Karpas-422 (cell line): ENCODE data around the gene RTN4IP1. TPM values are rescaled to one million over a fixed set of nuclear protein-coding genes. Genes with fewer than 3 reads are reported as not detected.

ENCODE experiments used
- DNase-seq: peaks from one replicate; pipeline ENCODE4 v3.0.0-alpha.2; 2015
- H2AFZ ChIP-seq: fragments of 200-600 bp; sonication (generic); 2 replicates; pipeline ENCODE4 v1.6.1; 2014; ENCODE audit warnings: antibody characterized with exemption, low read length, mixed read lengths
- H3K27ac ChIP-seq: fragments of 200-600 bp; sonication (generic); 2 replicates; pipeline ENCODE4 v1.5.1; 2014; ENCODE audit warnings: mild to moderate bottlenecking, low read length, moderate library complexity
- H3K27me3 ChIP-seq: fragments of 200-600 bp; sonication (generic); 2 replicates; pipeline ENCODE4 v1.6.1; 2014; ENCODE audit warnings: low read length, mixed read lengths
- H3K36me3 ChIP-seq: fragments of 200-600 bp; sonication (generic); 2 replicates; pipeline ENCODE4 v1.6.1; 2014; ENCODE audit warnings: low read length, mixed read lengths; ENCODE audit not compliant: insufficient read depth
- H3K4me1 ChIP-seq: fragments of 200-600 bp; sonication (generic); 2 replicates; pipeline ENCODE4 v1.6.1; 2014; ENCODE audit warnings: mild to moderate bottlenecking, low read length, mixed read lengths
- H3K4me2 ChIP-seq: fragments of 200-600 bp; sonication (generic); 2 replicates; pipeline ENCODE4 v1.6.1; 2014; ENCODE audit warnings: low read length, low read depth, mild to moderate bottlenecking; ENCODE audit not compliant: poor library complexity, severe bottlenecking
- H3K4me3 ChIP-seq: fragments of 200-600 bp; sonication (generic); 2 replicates; pipeline ENCODE4 v1.5.1; 2014; ENCODE audit warnings: mild to moderate bottlenecking, antibody characterized with exemption, low read length, mixed read lengths
- H3K79me2 ChIP-seq: fragments of 200-600 bp; sonication (generic); 2 replicates; pipeline ENCODE4 v1.6.1; 2014; ENCODE audit warnings: mild to moderate bottlenecking, low read length, mixed read lengths
- H3K9ac ChIP-seq: fragments of 200-600 bp; sonication (generic); 2 replicates; pipeline ENCODE4 v1.6.0; 2014; ENCODE audit warnings: low read length
- H3K9me2 ChIP-seq: fragments of 200-600 bp; sonication (generic), shearing (Covaris generic); replicated peaks from 2 replicates; pipeline ENCODE4 v1.6.0; 2014; ENCODE audit warnings: mild to moderate bottlenecking, low read length, moderate library complexity; ENCODE audit not compliant: insufficient read depth
- H3K9me3 ChIP-seq: fragments of 300-700, 200-600 bp; sonication (generic); 2 replicates; pipeline ENCODE4 v1.6.1; 2014; ENCODE audit warnings: low read length, mixed read lengths
- H4K20me1 ChIP-seq: fragments of 200-600 bp; sonication (generic); 2 replicates; pipeline ENCODE4 v1.6.1; 2014; ENCODE audit warnings: mild to moderate bottlenecking, antibody characterized with exemption, low read length, low read depth; ENCODE audit not compliant: insufficient read depth
- total RNA-seq: library from RNA; depleted of rRNA; stranded (reverse); fragments of >200 nt; shearing (Covaris generic); gene quantifications from 2 replicates; pipeline ENCODE4 v1.2.3, GENCODE V29; 2014; ENCODE audit warnings: low replicate concordance

RTN4IP1 gene
- total RNA-seq, 1 experiment from 2014 or later = 14.3 TPM

DNA sequence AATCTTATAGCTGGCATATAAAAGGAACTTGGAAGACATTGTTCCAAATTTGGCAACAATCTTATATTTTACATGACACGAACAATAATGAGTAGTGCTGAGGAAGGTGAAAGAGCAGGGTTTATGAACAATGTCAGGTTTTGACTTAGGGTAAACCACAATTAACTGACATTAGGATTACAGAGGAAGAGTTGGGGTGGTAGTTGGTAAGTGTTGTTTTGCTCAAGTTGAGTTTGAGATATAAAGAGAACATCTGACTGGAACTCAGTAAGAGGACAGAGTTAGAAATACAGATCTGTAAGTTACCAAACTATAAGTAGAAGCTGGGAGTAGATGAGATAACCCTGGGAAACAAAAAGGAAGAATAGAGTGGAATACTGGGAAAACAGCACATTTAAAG, 15.1 kb downstream of the RTN4IP1 start:
- H3K27ac ChIP-seq = peak overlapping the region; percentile 85

GRCh38 chr6:106613590-106613989, 15.7 kb downstream of the RTN4IP1 start:
- Histone ChIP-seq H4K20me1 (no peaks in the 10 kb centered on the region), H3K79me2 (peaks cover 6% of the 10 kb centered on the region; the same call in 1 of the 2 replicates), H3K9me3 (no peaks in the 10 kb centered on the region), H3K4me3 (no peak overlapping the region), H3K4me1 (peaks cover 67% of the 10 kb centered on the region), H3K9me2 (no peaks in the 10 kb centered on the region), H2AFZ (no peak overlapping the region), H3K9ac (no peak overlapping the region), H3K36me3 (peaks cover 32% of the 10 kb centered on the region; the same call in 1 of the 2 replicates), H3K27ac (peak overlapping the region; percentile 85), H3K4me2 (no peak overlapping the region), H3K27me3 (no peaks in the 10 kb centered on the region)
- DNase-seq = no peak

More for the DNA sequence above, 15.1 kb downstream of the RTN4IP1 start:
- Histone ChIP-seq H4K20me1 (no peaks in the 10 kb centered on the region), H3K9me2 (no peaks in the 10 kb centered on the region), H3K27me3 (no peaks in the 10 kb centered on the region), H2AFZ (0 out of 2 replicates have a peak overlapping the region, but pooled peaks have one; percentile 16), H3K4me3 (no peak overlapping the region), H3K9ac (peak overlapping the region; percentile 46), H3K36me3 (peaks cover 34% of the 10 kb centered on the region; the same call in 1 of the 2 replicates), H3K79me2 (peaks cover 5% of the 10 kb centered on the region; the same call in 1 of the 2 replicates), H3K4me1 (peaks cover 67% of the 10 kb centered on the region), H3K4me2 (peak overlapping the region; percentile 50), H3K9me3 (no peaks in the 10 kb centered on the region)
- no peak for DNase-seq

DNA sequence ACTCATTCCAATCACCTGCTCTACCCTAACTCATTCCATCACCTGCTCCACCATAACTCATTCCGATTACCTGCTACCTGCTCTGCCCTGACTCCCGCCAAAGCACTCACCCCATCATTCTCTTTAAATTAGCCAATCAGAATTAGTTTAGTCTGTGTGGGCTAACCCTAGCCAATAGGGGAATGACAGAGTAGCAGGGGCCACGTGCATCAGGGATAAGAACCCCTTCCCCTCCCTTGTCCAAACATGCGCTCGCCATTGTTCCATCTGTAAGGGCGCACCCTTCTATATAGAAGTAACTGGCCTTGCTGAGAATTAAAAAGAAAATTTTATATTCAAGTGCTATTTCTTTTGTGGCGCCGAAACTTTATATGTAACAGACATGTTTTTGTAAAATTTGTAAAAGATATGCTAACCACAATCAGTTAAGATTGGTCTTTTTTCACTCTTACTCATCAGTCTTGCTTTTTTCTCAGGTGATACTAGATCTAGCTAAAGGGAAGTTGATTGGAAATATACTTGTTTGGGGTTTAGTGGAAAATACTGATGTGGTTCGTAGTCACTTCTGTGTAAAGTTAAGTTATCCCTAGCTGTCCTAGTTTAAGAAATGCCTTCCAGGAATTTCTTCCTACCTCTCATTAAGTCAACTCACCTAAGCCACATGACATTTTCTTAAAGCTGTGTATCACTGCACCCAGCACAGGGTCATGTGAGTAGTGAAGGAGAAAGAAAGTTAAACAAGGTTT, 16.5 kb downstream of the RTN4IP1 start:
- peaks cover 29% of the 10 kb centered on the region; the same call in 1 of the 2 replicates for H3K36me3 ChIP-seq
- peak overlapping the region; percentile 85; the same call in 1 of the 2 replicates for H3K27ac ChIP-seq
- H3K9ac ChIP-seq = no peak overlapping the region
- H3K9me2 ChIP-seq = no peaks in the 10 kb centered on the region
- H3K9me3 ChIP-seq = no peaks in the 10 kb centered on the region
- no peak overlapping the region for H3K4me3 ChIP-seq
- no peaks in the 10 kb centered on the region for H3K27me3 ChIP-seq
- H3K4me2 ChIP-seq = no peak overlapping the region
- peaks cover 68% of the 10 kb centered on the region for H3K4me1 ChIP-seq
- peaks cover 9% of the 10 kb centered on the region for H3K79me2 ChIP-seq
- no peak for DNase-seq
- H4K20me1 ChIP-seq = no peaks in the 10 kb centered on the region
- H2AFZ ChIP-seq = no peak overlapping the region

DNA sequence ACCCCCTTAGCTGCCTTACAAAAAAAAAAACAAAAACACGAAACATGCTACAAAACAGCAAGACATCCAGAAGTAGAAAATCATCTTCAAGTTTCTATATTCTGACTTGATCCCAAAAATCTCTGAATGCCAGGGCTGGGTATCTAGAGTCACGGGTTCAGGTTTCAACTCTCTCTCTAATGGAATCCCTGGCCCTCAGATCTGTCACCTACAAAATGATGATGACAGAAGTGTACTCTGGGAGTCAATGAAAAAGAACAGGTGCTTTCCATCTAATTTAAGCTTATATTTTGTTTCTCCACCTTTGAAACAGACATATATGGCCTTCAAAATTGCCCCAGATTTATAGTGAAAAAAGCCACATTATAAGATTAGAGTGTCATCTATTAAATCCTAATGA, 18.3 kb downstream of the RTN4IP1 start:
- Histone ChIP-seq H4K20me1 (no peaks in the 10 kb centered on the region), H3K36me3 (peaks cover 31% of the 10 kb centered on the region; the same call in 1 of the 2 replicates), H3K9me3 (no peaks in the 10 kb centered on the region), H3K27ac (peak overlapping the region; percentile 68), H2AFZ (no peak overlapping the region), H3K4me1 (peaks cover 73% of the 10 kb centered on the region), H3K27me3 (no peaks in the 10 kb centered on the region), H3K4me3 (no peak overlapping the region), H3K9ac (no peak overlapping the region), H3K9me2 (no peaks in the 10 kb centered on the region), H3K79me2 (peaks cover 24% of the 10 kb centered on the region), H3K4me2 (peak overlapping the region; percentile 11)
- no peak for DNase-seq

DNA sequence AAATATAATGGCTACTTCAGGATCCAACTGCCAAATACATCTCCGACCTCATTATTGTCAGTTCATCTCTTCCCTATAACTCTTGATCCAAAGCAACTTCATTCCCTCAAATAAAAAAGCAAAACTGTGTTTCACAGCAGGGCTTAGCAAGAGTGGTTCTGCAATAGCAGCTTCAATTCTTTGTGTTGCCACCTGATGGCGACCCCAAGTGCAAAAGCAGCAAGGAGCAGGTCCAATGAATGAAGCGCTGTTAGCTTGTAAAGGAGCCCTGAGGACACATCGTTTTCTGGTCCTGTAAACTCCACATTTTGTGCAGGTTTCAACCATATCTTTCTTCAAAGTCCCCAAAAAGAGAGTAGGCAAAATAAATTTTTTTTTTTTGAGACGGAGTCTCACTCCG, 19.6 kb downstream of the RTN4IP1 start:
- H4K20me1 ChIP-seq = no peaks in the 10 kb centered on the region
- no peak overlapping the region for H3K4me3 ChIP-seq
- peaks cover 65% of the 10 kb centered on the region for H3K4me1 ChIP-seq
- H3K9ac ChIP-seq = peak overlapping the region; percentile 25; the same call in 1 of the 2 replicates
- no peak overlapping the region for H2AFZ ChIP-seq
- H3K9me2 ChIP-seq = no peaks in the 10 kb centered on the region
- peak; percentile 84 for DNase-seq
- H3K79me2 ChIP-seq = peaks cover 30% of the 10 kb centered on the region
- H3K4me2 ChIP-seq = no peak overlapping the region
- H3K27ac ChIP-seq = peak overlapping the region; percentile 84
- no peaks in the 10 kb centered on the region for H3K9me3 ChIP-seq
- H3K36me3 ChIP-seq = peaks cover 33% of the 10 kb centered on the region; the same call in 1 of the 2 replicates
- H3K27me3 ChIP-seq = no peaks in the 10 kb centered on the region

DNA sequence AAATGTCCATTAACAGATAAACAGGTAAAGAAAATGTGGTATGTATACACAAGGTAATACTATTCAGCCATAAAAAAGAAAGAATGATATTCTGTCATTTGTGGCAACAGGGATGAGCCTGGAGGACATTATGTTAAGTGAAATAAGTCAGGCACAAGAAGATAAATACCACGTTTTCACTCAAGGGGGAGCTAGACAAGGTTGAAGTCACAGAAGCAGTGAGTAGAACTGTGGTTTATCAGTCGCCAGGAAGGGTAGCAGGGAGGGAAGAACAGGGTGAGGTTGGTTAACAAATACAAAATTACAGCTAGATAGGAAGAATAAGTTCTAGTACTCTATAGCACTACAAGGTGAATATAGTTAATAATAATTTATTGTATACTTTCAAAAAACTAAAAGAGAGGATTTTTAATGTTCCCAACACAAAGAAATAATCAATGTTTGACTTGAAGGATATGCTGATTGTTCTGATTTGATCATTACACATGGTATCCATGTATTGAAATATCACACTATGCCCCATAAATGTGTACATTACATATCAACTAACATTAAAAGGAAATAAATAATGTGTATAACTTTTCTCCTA, 21.1 kb downstream of the RTN4IP1 start:
- H3K4me1 ChIP-seq = peaks cover 67% of the 10 kb centered on the region
- no peaks in the 10 kb centered on the region for H3K9me2 ChIP-seq
- H3K27me3 ChIP-seq = no peaks in the 10 kb centered on the region
- peak overlapping the region; percentile 56 for H3K4me2 ChIP-seq
- no peaks in the 10 kb centered on the region for H3K9me3 ChIP-seq
- peak; percentile 93 for DNase-seq
- peak overlapping the region; percentile 9; the same call in 1 of the 2 replicates for H3K4me3 ChIP-seq
- peaks cover 25% of the 10 kb centered on the region for H3K79me2 ChIP-seq
- H4K20me1 ChIP-seq = no peaks in the 10 kb centered on the region
- no peak overlapping the region for H3K9ac ChIP-seq
- H3K27ac ChIP-seq = peak overlapping the region; percentile 84
- peaks cover 34% of the 10 kb centered on the region; the same call in 1 of the 2 replicates for H3K36me3 ChIP-seq
- no peak overlapping the region for H2AFZ ChIP-seq

GRCh38 chr6:106600329-106600728, 29.0 kb downstream of the RTN4IP1 start:
- peaks cover 17% of the 10 kb centered on the region for H3K4me1 ChIP-seq
- peaks cover 42% of the 10 kb centered on the region for H3K36me3 ChIP-seq
- no peak overlapping the region for H3K9ac ChIP-seq
- no peak overlapping the region for H3K27ac ChIP-seq
- peaks cover 3% of the 10 kb centered on the region; the same call in 1 of the 2 replicates for H3K9me3 ChIP-seq
- peaks cover 4% of the 10 kb centered on the region for H3K79me2 ChIP-seq
- no peaks in the 10 kb centered on the region for H4K20me1 ChIP-seq
- no peaks in the 10 kb centered on the region for H3K27me3 ChIP-seq
- no peak overlapping the region for H3K4me2 ChIP-seq
- no peak for DNase-seq
- H3K4me3 ChIP-seq = no peak overlapping the region
- no peak overlapping the region for H2AFZ ChIP-seq
- H3K9me2 ChIP-seq = no peaks in the 10 kb centered on the region

DNA sequence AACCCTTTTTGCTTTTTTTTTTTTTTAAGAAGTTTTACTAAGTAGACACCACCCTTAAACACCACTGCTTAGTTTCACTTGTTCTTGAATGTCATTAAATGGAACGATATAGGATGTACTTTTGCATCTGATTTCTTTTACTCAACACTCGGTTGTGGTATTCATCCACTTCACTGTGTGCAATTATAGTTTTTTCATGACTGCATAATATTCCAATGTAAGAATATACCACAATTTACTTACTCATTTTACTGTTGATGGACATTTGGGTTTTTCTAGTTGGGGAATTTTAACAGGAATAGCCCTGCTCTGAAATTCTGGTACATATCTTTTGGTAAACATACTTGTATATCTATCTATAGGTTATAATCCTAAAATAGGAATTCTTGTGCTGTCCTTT, 29.9 kb downstream of the RTN4IP1 start:
- Histone ChIP-seq H3K4me3 (no peak overlapping the region), H2AFZ (no peak overlapping the region), H3K79me2 (no peaks in the 10 kb centered on the region), H4K20me1 (no peaks in the 10 kb centered on the region), H3K36me3 (peaks cover 42% of the 10 kb centered on the region), H3K9ac (no peak overlapping the region), H3K9me3 (peaks cover 3% of the 10 kb centered on the region; the same call in 1 of the 2 replicates), H3K4me2 (no peak overlapping the region), H3K4me1 (peaks cover 12% of the 10 kb centered on the region), H3K27me3 (no peaks in the 10 kb centered on the region), H3K9me2 (no peaks in the 10 kb centered on the region), H3K27ac (no peak overlapping the region)
- no peak for DNase-seq
